GM12878 (cell line): ENCODE data around the gene PTPRN2. TPM values are rescaled to one million over a fixed set of nuclear protein-coding genes. Genes with fewer than 3 reads are reported as not detected.

Source experiments
- ATAC-seq: fragments of 200-7000 bp; cut with Tn5 transposase; 3 replicates; pipeline ENCODE4 v1.9.1; 2020; ENCODE audit warnings: mild to moderate bottlenecking, moderate library complexity
- BruUV-seq: library from RNA; stranded (reverse); fragments of 400-500 nt; replicated peaks from 2 replicates; lab custom pipeline; 2021; lab: Mats Ljungman, UMichigan
- CTCF ChIA-PET: fragments of 300-600 bp; sonication (Branson Sonifier 250); formaldehyde crosslinking; extraction: SDS; loops from one replicate; lab custom pipeline; 2021; ENCODE audit warnings: inconsistent platforms; lab: Yijun Ruan, JAX
- POLR2A ChIA-PET: fragments of 350-600 bp; formaldehyde crosslinking; extraction: SDS; loops from one replicate; lab custom pipeline; 2021; ENCODE audit warnings: inconsistent platforms; lab: Charles Lee
- RAD21 ChIA-PET: fragments of 300-600 bp; sonication (Branson Sonifier 250); formaldehyde crosslinking; loops from one replicate; lab custom pipeline; 2023; ENCODE audit warnings: antibody characterized with exemption; ENCODE audit not compliant: unreplicated experiment; lab: Charles Lee
- SMC1A ChIA-PET: fragments of 300-600 bp; sonication (Branson Sonifier 250); formaldehyde crosslinking; loops from one replicate; lab custom pipeline; 2023; ENCODE audit not compliant: unreplicated experiment, uncharacterized antibody; lab: Charles Lee
- DNase-seq: peaks from one replicate; pipeline ENCODE4 v3.0.0-alpha.2; 2011; ENCODE audit warnings: low read depth, low spot score
- FAIRE-seq: peaks from 3 replicates; lab custom pipeline; 2011; peaks lifted over from hg19 to GRCh38; lab: Jason Lieb, UNC
- H2AFZ ChIP-seq: 2 replicates; pipeline ENCODE4 v1.6.0; 2011; ENCODE audit warnings: low read depth, low read length, control low read depth; ENCODE audit not compliant: control insufficient read depth
- H3K27ac ChIP-seq: 2 replicates; pipeline ENCODE4 v1.5.1; 2011; ENCODE audit warnings: control low read depth; ENCODE audit not compliant: control insufficient read depth, insufficient read depth
- H3K27me3 ChIP-seq, 2 experiments: replicated peaks in 1 of 2; 2 replicates each; pipeline versions ENCODE4 v1.6.0 to v1.6.1; 2011; ENCODE audit warnings: low read length in 1 of 2; ENCODE audit not compliant: control insufficient read depth in 2 of 2, insufficient read depth in 2 of 2
- H3K36me3 ChIP-seq, 2 experiments: 2 replicates each; pipeline ENCODE4 v1.5.1; 2011; ENCODE audit warnings: low read length in 1 of 2; ENCODE audit not compliant: control insufficient read depth in 2 of 2, insufficient read depth in 2 of 2
- H3K4me1 ChIP-seq: 2 replicates; pipeline ENCODE4 v1.6.1; 2011; ENCODE audit warnings: mild to moderate bottlenecking, low read length, moderate library complexity, mixed read lengths; ENCODE audit not compliant: control insufficient read depth, insufficient read depth
- H3K4me2 ChIP-seq: 2 replicates; pipeline ENCODE4 v1.6.0; 2011; ENCODE audit warnings: control low read depth; ENCODE audit not compliant: control insufficient read depth, insufficient read depth
- H3K4me3 ChIP-seq: fragments of 200-600 bp; sonication (generic); 2 replicates; pipeline ENCODE4 v1.5.1; 2016
- H3K79me2 ChIP-seq: 2 replicates; pipeline ENCODE4 v1.6.0; 2011; ENCODE audit warnings: low read length; ENCODE audit not compliant: control insufficient read depth, insufficient read depth
- H3K9ac ChIP-seq: 2 replicates; pipeline ENCODE4 v1.8.0; 2011; ENCODE audit warnings: low read length, control low read depth, mixed read lengths; ENCODE audit not compliant: control insufficient read depth, insufficient read depth
- H3K9me3 ChIP-seq: replicated peaks from 3 replicates; pipeline ENCODE4 v1.5.1; 2011; ENCODE audit warnings: mild to moderate bottlenecking, low read length; ENCODE audit not compliant: control insufficient read depth, insufficient read depth
- H4K20me1 ChIP-seq: 2 replicates; pipeline ENCODE4 v1.6.0; 2011; ENCODE audit not compliant: control insufficient read depth, insufficient read depth
- CBFB ChIP-seq: IDR thresholded peaks from 2 replicates; pipeline ENCODE4 v1.6.1; 2016; ENCODE audit warnings: antibody characterized with exemption, low read depth
- DPF2 ChIP-seq: fragments of 450-650 bp; IDR thresholded peaks from 2 replicates; pipeline ENCODE4 v1.6.1; 2017; ENCODE audit warnings: mild to moderate bottlenecking
- EED ChIP-seq: sonication (generic); IDR thresholded peaks from 2 replicates; pipeline ENCODE4 v1.6.1; 2016; ENCODE audit warnings: antibody characterized with exemption, low read depth
- FOXM1 ChIP-seq: IDR thresholded peaks from 2 replicates; pipeline ENCODE4 v1.6.1; 2012; ENCODE audit warnings: low read depth, mild to moderate bottlenecking, inconsistent platforms, low read length, moderate library complexity
- HCFC1 ChIP-seq: fragments of 150-350 bp; IDR thresholded peaks from 2 replicates; pipeline ENCODE4 v1.6.1; 2014; ENCODE audit warnings: low read length
- HDAC2 ChIP-seq: fragments of 200-600 bp; sonication (generic); IDR thresholded peaks from 2 replicates; pipeline ENCODE4 v1.6.1; 2017
- NR2F1 ChIP-seq: fragments of 450-650 bp; conservative IDR thresholded peaks from 2 replicates; pipeline ENCODE4 v1.6.1; 2017; ENCODE audit warnings: mild to moderate bottlenecking
- PML ChIP-seq: IDR thresholded peaks from 2 replicates; pipeline ENCODE4 v1.6.1; 2012; ENCODE audit warnings: low read length, inconsistent platforms
- RFX5 ChIP-seq: IDR thresholded peaks from 2 replicates; pipeline ENCODE4 v1.6.1; 2011; ENCODE audit warnings: low read depth, low read length, improper control_type of control experiment
- STAT3 ChIP-seq: IDR thresholded peaks from 2 replicates; pipeline ENCODE4 v1.6.1; 2011; ENCODE audit warnings: low read depth, low read length, improper control_type of control experiment
- TARDBP ChIP-seq: IDR thresholded peaks from 2 replicates; pipeline ENCODE4 v1.6.1; 2016; ENCODE audit warnings: borderline replicate concordance
- WGBS: methylation state at CpG from one replicate; pipeline ENCODE4 v1.1.6; 2016; ENCODE audit warnings: low lambda C conversion rate; ENCODE audit not compliant: insufficient replicate concordance, insufficient coverage; ENCODE audit errors: missing lambda C conversion rate; 5-methylcytosine and 5-hydroxymethylcytosine counted together
- in situ Hi-C: fragments of 300-500 bp; cut with MboI; formaldehyde crosslinking; loops from 9 replicates; pipeline ENCODE4 v1.14.3; 2018; ENCODE audit warnings: mixed read lengths
- intact Hi-C: fragments of 100-400 bp; cut with micrococcal nuclease; formaldehyde crosslinking; loops from one replicate; pipeline ENCODE4 v1.14.2; 2022; ENCODE audit not compliant: unreplicated experiment
- polyA plus RNA-seq, 11 experiments: library from polyadenylated mRNA; depleted of rRNA in 4 of 11; unstranded in 6 of 11; stranded (reverse) in 5 of 11; fragments of >200 nt; fragmentation: Nextera tagmentation in 4 of 11; fragmentation: Illumina TruSeq in 1 of 11; extraction: Ambion mirVana in 4 of 11; extraction: Trizol in 1 of 11; gene quantifications; 1 replicate in 1 of 11; 2 replicates in 10 of 11; pipeline versions ENCODE4 v1.2.1 to v1.2.3, GENCODE V29; 2011 to 2016; ENCODE audit warnings: inconsistent platforms in 2 of 11, missing spikeins in 2 of 11, low read depth in 1 of 11
- total RNA-seq, 4 experiments: library from RNA; depleted of rRNA in 3 of 4; stranded (reverse); fragments of >200 nt in 3 of 4; fragmentation: Illumina TruSeq in 1 of 4; extraction: Trizol in 1 of 4; gene quantifications; 2 replicates each; pipeline versions ENCODE4 v1.2.1 to v1.2.3, GENCODE V29; 2013 to 2021
- TF ChIP-seq, protein P1 (sequence below): IDR thresholded peaks from 2 replicates; pipeline ENCODE4 v1.6.1; 2011; ENCODE audit warnings: borderline replicate concordance, low read depth, mild to moderate bottlenecking, moderate library complexity, mixed read lengths, low read length; ENCODE audit not compliant: insufficient read depth; ENCODE audit errors: extremely low read length
- TF ChIP-seq, protein P2 (sequence below): fragments of 450-650 bp; IDR thresholded peaks from 2 replicates; pipeline ENCODE4 v1.6.1; 2016; ENCODE audit warnings: mild to moderate bottlenecking
- TF ChIP-seq, protein P3 (sequence below): fragments of 450-650 bp; IDR thresholded peaks from 2 replicates; pipeline ENCODE4 v1.6.1; 2017; ENCODE audit warnings: mild to moderate bottlenecking

Gene PTPRN2
- total and polyA plus RNA-seq, 10 of the 15 experiments (the other 5 are each of a cell fraction or from before 2014, with no cell fraction given): 5.4 TPM; not detected in 9

DNA sequence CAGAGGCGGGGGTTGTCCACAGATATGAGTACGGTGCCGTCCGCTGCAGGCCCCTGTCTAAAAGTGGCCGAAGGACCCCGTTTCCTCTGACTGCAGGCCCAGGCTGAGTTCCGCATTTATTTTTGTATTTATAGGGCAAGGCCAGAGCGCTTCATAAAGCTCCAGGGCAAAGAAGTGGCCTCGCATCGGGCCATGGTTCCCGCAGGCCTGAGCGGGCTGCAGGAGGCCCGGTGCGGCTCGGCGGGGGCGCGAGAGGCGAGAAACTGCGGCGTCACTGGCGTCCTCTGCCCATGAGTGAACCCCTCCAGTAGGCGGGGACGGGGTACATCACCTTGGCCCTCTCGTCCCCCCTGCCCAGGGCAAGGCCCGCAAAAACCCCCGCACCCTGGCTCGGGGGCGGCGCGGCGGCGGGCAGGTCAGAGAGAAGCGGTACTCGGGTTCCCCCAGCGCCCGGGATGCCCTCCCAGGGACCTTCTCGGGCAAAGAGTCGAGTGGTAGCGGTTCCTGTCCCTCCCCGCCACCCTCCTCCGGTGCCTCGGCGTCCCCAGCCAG is 895.1 kb downstream of the PTPRN2 start:
- H3K27me3 ChIP-seq: no peaks in the 10 kb centered on the region
- RAD21 ChIA-PET: no interaction called here
- DNase-seq (no peak), FAIRE-seq (no peak), ATAC-seq (no peak)
- 26% methylated on average over 24 of the region's 44 CpGs for WGBS
- in situ Hi-C loops: no loop called here
- BruUV-seq: no TSS peak
- no peaks in the 10 kb centered on the region for H3K36me3 ChIP-seq
- peaks cover 3% of the 10 kb centered on the region; the same call in 1 of the 3 replicates for H3K9me3 ChIP-seq
- no peaks in the 10 kb centered on the region for H3K4me1 ChIP-seq
- CTCF ChIA-PET: no interaction called here
- no peak overlapping the region for H3K27ac ChIP-seq
- H4K20me1 ChIP-seq: no peaks in the 10 kb centered on the region
- H3K4me3 ChIP-seq: no peak overlapping the region
- H3K4me2 ChIP-seq: no peak overlapping the region
- SMC1A ChIA-PET: no interaction called here
- no peak overlapping the region for H2AFZ ChIP-seq
- TF ChIP-seq FOXM1: no peak
- TF ChIP-seq, all 136 proteins: peak for 0
- Histone ChIP-seq H3K79me2 (no peaks in the 10 kb centered on the region), H3K9ac (no peak overlapping the region)
- POLR2A ChIA-PET: no interaction called here
- intact Hi-C loops: no loop called here

DNA sequence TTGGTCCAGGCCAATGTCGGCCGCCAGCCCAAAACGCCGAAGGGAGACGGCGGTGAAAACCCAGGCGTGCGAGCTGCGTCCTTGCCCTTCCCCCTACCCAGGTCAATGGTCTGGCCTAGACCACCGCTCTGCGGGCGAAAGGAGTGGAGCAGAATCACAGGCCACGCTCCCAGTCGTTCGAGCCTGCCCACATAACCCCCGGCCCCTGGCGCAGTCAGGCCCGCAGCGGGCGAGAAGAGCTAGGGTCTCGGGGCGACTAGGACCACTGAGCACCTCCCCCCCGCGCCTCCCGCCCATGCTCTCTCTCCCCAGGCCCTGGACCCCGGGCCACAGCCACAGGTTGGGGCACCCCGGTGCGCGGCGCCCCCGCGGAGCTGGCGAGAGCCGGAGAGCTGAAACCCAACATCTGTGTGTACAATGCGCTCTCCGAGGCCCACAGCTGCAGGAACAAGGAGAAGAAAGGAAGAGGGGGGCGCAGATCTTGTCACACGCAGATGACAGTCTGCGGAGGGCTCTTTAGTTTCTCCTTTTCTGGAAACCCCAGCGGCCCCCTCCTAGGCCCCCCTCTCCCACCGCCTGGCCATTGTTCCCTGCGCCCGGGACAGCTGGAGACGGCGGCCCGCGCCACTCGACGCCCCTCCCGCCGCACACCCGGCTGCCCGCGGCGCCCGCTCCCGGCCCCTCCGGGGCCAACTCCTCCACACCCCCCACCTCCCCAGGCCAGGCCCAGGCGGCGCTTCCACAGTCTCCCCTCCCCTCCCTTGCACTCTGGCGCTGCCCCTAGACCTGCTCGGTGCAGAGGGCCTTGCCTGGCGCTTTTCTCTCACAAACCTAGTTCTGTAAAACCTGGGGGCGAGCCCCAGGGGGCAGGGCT is 895.8 kb downstream of the PTPRN2 start:
- no peak for ATAC-seq
- no peak overlapping the region for H2AFZ ChIP-seq
- H3K79me2 ChIP-seq: no peaks in the 10 kb centered on the region
- SMC1A ChIA-PET: no interaction called here
- peaks cover 3% of the 10 kb centered on the region; the same call in 1 of the 3 replicates for H3K9me3 ChIP-seq
- no peaks in the 10 kb centered on the region for H3K27me3 ChIP-seq
- POLR2A ChIA-PET: no interaction called here
- no peaks in the 10 kb centered on the region for H3K4me1 ChIP-seq
- H3K36me3 ChIP-seq: no peaks in the 10 kb centered on the region
- BruUV-seq: no TSS peak
- H3K4me2 ChIP-seq: no peak overlapping the region
- intact Hi-C loops: no loop called here
- no peak overlapping the region for H3K4me3 ChIP-seq
- RAD21 ChIA-PET: no interaction called here
- H3K9ac ChIP-seq: no peak overlapping the region
- in situ Hi-C loops: no loop called here
- H3K27ac ChIP-seq: no peak overlapping the region
- no peak for FAIRE-seq
- DNase-seq: no peak
- CTCF ChIA-PET: no interaction called here
- WGBS: 40% methylated on average over 28 of the region's 64 CpGs
- no peaks in the 10 kb centered on the region for H4K20me1 ChIP-seq
- TF ChIP-seq NR2F1 (no peak), STAT3 (no peak), DPF2 (no peak), RFX5 (no peak), HCFC1 (no peak), EED (no peak), TARDBP (no peak), CBFB (no peak), PML (no peak), HDAC2 (no peak)
- TF ChIP-seq, protein P1, sequence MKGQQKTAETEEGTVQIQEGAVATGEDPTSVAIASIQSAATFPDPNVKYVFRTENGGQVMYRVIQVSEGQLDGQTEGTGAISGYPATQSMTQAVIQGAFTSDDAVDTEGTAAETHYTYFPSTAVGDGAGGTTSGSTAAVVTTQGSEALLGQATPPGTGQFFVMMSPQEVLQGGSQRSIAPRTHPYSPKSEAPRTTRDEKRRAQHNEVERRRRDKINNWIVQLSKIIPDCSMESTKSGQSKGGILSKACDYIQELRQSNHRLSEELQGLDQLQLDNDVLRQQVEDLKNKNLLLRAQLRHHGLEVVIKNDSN: no peak
- TF ChIP-seq, protein P2, sequence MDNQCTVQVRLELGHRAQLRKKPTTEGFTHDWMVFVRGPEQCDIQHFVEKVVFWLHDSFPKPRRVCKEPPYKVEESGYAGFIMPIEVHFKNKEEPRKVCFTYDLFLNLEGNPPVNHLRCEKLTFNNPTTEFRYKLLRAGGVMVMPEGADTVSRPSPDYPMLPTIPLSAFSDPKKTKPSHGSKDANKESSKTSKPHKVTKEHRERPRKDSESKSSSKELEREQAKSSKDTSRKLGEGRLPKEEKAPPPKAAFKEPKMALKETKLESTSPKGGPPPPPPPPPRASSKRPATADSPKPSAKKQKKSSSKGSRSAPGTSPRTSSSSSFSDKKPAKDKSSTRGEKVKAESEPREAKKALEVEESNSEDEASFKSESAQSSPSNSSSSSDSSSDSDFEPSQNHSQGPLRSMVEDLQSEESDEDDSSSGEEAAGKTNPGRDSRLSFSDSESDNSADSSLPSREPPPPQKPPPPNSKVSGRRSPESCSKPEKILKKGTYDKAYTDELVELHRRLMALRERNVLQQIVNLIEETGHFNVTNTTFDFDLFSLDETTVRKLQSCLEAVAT: no peak
- TF ChIP-seq, protein P3, sequence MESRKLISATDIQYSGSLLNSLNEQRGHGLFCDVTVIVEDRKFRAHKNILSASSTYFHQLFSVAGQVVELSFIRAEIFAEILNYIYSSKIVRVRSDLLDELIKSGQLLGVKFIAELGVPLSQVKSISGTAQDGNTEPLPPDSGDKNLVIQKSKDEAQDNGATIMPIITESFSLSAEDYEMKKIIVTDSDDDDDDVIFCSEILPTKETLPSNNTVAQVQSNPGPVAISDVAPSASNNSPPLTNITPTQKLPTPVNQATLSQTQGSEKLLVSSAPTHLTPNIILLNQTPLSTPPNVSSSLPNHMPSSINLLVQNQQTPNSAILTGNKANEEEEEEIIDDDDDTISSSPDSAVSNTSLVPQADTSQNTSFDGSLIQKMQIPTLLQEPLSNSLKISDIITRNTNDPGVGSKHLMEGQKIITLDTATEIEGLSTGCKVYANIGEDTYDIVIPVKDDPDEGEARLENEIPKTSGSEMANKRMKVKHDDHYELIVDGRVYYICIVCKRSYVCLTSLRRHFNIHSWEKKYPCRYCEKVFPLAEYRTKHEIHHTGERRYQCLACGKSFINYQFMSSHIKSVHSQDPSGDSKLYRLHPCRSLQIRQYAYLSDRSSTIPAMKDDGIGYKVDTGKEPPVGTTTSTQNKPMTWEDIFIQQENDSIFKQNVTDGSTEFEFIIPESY: no peak
